ENCODE data around the gene SYCN.

The SYCN gene

GRCh38 chr19:39169143-39169810 lies 34.8 kb downstream of the SYCN start:
- DNase-seq: no peak

DNA sequence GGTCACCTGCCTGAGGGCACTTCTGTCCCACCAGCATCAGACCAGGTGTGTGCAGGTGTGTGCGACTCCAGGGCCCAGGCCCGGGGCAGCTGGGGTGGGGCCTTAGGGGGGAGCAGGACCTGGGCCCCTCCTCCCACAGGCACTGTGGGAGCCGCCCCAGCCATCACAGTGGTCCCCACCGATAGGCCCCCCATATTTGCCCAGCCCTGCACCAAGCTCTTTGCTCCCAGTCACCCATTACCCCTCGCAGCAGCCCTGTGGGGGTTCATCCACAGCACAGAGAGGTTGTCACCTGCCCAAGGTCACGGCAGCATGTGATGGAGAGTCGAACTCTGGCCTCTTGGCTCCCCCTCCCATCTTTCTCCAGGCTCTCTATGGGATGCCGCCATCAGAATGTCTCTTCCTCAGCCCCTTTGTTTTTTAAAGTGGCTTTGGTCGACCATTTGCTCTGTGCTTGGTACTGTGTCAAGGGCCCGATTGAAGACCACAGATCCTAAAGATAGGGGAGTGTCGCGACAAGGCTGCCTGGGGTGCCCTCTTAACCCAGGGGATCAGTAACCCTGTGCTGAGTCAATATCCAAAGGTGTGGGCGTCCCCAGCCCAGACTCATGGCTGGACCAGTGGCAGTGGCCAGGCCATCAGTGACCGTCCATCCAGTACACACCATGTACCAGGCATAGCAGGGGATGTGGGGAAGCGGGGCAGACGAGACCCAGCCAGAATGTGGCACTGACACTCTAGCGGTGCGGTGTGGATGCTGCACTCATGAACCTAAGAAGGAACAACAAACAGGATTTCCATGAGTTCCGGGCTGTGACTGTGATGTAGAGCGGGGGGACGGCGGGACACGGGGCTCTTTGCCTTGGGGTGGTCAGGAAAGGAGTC lies 35.6 kb downstream of the SYCN start:
- no peak for DNase-seq

DNA sequence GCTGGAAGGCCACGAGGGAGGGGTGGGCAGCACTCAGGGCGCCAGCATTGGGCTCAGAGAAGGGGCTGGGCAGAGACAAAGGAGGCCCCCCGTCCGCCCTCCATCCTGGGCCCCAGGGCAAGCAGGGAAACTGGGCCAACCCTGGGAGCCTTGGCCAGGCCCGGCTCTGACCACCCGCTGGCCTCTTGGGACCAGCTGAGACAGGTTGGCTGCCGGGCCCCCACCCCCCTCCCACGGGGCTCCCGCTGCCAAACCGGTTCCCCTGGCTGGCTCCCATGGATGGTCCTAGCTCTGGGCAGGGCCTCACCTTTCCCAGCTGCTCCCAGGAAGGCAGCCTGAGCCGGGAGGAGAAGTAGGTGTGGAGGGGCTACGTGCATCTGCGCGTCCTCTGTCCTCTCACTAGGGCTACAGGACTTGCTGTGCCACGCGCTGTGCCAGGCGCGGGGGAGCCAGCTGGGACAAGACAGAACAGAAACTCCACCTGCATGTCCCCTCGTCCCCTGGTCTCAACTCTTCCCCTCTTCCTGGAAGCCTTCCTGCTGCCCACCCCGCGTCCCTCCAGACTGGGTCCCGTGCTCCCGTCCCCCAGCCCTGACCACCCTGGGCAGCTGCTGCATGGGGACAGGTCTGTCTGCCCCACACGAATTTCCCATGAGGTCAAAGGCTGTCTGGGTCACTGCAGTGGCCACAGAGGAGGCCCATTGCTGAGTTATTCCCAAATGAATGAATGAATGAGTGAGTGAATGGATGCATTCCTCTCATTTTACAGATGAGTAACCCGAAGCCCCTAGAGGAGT lies 36.4 kb downstream of the SYCN start:
- no peak for DNase-seq

- DNase-seq: no peak
Measured at GRCh38 chr19:39166571-39167391, 37.3 kb downstream of the SYCN start.

- DNase-seq: no peak
Measured at GRCh38 chr19:39165857-39166256, 38.2 kb downstream of the SYCN start.

- no peak for DNase-seq
Measured at GRCh38 chr19:39164289-39164688, 39.8 kb downstream of the SYCN start.

DNA sequence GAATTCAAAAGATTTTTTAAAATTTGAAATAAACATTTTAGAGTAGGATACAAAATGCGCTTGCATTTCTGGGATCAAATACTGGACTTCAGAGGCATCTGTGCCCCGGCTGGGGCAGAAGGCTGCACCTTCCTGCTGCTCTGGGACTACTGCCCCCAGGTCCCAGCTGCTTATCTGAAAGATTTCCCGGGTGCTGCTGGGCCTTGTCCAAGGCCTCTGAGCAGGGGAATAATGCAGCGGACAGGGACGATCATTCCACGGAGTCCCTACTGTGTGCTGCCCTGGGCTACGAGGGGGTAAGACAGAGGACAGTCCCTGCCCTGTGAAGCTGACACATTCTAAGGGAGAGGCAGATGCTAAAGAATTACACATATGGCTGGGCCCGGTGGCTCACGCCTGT lies 40.4 kb downstream of the SYCN start:
- no peak for DNase-seq

- DNase-seq: no peak
Measured at GRCh38 chr19:39162441-39163043, 41.5 kb downstream of the SYCN start.

GRCh38 chr19:39160889-39161672 lies 43.0 kb downstream of the SYCN start:
- DNase-seq: no peak

DNA sequence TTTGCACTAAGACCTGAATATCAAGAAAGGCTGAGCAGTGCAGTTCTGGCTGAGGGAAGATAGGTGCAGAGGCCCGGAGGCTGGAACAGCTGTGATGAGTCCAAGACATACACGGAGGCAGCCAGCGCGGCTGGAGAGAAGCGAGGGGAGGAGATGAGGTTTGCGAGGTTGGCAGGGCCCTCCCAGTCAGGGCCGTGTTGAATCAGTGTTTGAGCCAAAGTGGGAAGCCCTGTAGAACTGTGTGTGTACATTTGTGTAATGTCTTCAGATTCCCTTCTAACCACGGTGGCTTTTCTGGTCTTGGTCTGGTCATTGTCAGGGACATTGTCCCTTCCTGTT lies 43.6 kb downstream of the SYCN start:
- no peak for DNase-seq

GRCh38 chr19:39158646-39159260 lies 45.3 kb downstream of the SYCN start:
- DNase-seq: no peak

- DNase-seq: no peak
Measured at GRCh38 chr19:39157997-39158389, 46.1 kb downstream of the SYCN start.

- DNase-seq: no peak
Measured at GRCh38 chr19:39157275-39157996, 46.6 kb downstream of the SYCN start.

GRCh38 chr19:39156326-39157230 lies 47.5 kb downstream of the SYCN start:
- DNase-seq: no peak

DNA sequence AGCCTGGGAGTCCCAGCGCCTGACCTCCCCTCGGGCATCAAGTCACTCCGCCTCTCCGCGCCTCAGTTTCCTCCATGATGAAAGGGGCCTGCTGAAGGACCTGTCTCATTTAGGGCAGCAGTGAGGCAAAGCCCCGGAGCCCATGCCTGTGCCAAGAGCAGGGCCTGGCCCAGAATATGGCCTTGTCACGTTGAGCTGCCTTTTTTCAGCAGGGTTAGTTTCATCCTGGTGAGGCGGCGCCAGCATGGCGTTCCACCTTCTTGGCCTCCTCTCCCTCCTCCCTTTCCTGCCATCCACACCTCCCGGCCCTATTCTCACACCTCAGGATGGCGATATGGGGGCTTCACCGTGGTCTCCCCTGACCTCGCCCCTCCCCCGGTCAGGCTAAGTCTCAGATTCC lies 48.3 kb downstream of the SYCN start:
- no peak for DNase-seq

DNA sequence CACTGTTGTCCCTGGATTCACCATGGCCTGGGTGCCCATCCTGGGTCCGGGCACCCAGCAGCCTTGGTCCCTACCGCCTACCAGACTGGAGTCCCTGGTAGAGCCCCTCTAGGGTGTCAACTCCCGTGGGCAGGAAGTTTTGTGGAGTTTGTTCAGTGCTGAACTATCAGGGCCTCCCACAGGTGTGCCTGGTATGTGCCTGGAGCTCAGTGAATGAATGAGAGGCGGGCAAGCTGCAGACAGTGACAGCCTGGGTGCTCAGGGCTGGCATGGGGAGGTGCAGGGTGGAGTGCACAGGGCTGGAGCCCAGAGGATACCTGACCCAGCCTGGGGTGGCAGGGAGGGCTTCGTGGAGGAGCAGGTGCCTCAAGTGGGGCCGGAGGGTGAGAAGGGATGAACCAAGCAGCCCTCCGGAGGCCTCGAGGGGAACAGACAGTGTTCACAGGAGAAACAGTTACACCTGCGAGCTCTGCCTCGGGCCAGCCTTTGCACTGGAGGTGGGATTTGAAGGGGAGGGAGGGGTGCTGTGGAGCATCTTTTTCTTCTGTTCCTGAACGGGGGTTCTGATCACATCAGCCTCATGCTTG lies 48.9 kb downstream of the SYCN start:
- no peak for DNase-seq

- DNase-seq: no peak
Measured at GRCh38 chr19:39154629-39155100, 49.4 kb downstream of the SYCN start.

- no peak for DNase-seq
Measured at GRCh38 chr19:39154100-39154628, 49.9 kb downstream of the SYCN start.
